Gastrocnemius medialis (tissue), 4 donors: Measurements from ENCODE around the gene ACAN. TPM values are rescaled to one million over a fixed set of nuclear protein-coding genes. Genes with fewer than 3 reads are reported as not detected.

Source experiments
- ATAC-seq, 2 donors: fragments of 150-250 bp; one replicate each; pipeline ENCODE4 v1.9.1; 2016
- DNase-seq, 2 donors: peaks; one replicate each; pipeline ENCODE4 v3.0.0-alpha.2; 2019
- H3K27ac ChIP-seq, 4 donors: fragments of 200-600 bp; sonication (generic); 1 replicate in 1 of 4; 2 replicates in 3 of 4; pipeline ENCODE4 v1.5.1; 2016 to 2018; ENCODE audit warnings: mild to moderate bottlenecking in 2 of 4, moderate library complexity in 1 of 4
- H3K27me3 ChIP-seq, 3 donors: fragments of 200-600 bp; sonication (generic) in 2 of 3; 1 replicate in 1 of 3; 2 replicates in 2 of 3; pipeline versions ENCODE4 v1.5.1 to v1.6.0; 2016 to 2019; ENCODE audit warnings: mild to moderate bottlenecking in 1 of 3, moderate library complexity in 1 of 3
- H3K36me3 ChIP-seq, 2 donors: fragments of 200-600 bp; sonication (generic) in 1 of 2; one replicate each; pipeline ENCODE4 v1.5.1; 2017 to 2018
- H3K4me1 ChIP-seq, 2 donors: fragments of 200-600 bp; sonication (generic) in 1 of 2; one replicate each; pipeline ENCODE4 v1.5.1; 2016 to 2017; ENCODE audit warnings: mild to moderate bottlenecking in 2 of 2
- H3K4me3 ChIP-seq, 4 donors: fragments of 200-600 bp; sonication (generic) in 3 of 4; 1 replicate in 1 of 4; 2 replicates in 3 of 4; pipeline ENCODE4 v1.5.1; 2016 to 2019; ENCODE audit warnings: mild to moderate bottlenecking in 2 of 4
- H3K9me3 ChIP-seq, 3 donors: fragments of 200-600 bp; sonication (generic) in 2 of 3; 1 replicate in 1 of 3; 2 replicates in 2 of 3; pipeline ENCODE4 v1.5.1; 2016 to 2019
- POLR2A ChIP-seq, 2 donors: fragments of 450-650 bp; IDR thresholded peaks; one replicate each; pipeline ENCODE4 v1.6.1; 2017; ENCODE audit warnings: antibody characterized with exemption in 2 of 2, mild to moderate bottlenecking in 2 of 2, moderate library complexity in 2 of 2
- in situ Hi-C, 4 donors: fragments of 200-750 bp; cut with MboI; loops; one replicate each; pipeline versions ENCODE4 v1.15.0 to v1.8.0; 2017; ENCODE audit warnings: low sequenced_read_pairs in 4 of 4
- intact Hi-C: fragments of 100-400 bp; cut with DNase I; formaldehyde crosslinking; loops from one replicate; pipeline ENCODE4 v1.15.1; 2023; ENCODE audit warnings: low total_unique reads
- total RNA-seq, 4 donors: library from RNA; depleted of rRNA; stranded (reverse); fragments of >200 nt; gene quantifications; one replicate each; pipeline versions ENCODE4 v1.1.0 to v1.2.3, GENCODE V29; 2016
- TF ChIP-seq, protein P1 (sequence below), 5 experiments: fragments of 450-650 bp in 3 of 5; fragments of 200-600 bp in 2 of 5; sonication (generic) in 2 of 5; IDR thresholded peaks in 4 of 5; conservative IDR thresholded peaks in 1 of 5; 1 replicate in 4 of 5; 2 replicates in 1 of 5; pipeline ENCODE4 v1.5.1; 2016 to 2019; ENCODE audit warnings: antibody characterized with exemption in 5 of 5, mild to moderate bottlenecking in 3 of 5, moderate library complexity in 3 of 5

Gene ACAN
- total RNA-seq, 4 donors from 2014 or later = 0.04 to 1.7 TPM; not detected in 2

DNA sequence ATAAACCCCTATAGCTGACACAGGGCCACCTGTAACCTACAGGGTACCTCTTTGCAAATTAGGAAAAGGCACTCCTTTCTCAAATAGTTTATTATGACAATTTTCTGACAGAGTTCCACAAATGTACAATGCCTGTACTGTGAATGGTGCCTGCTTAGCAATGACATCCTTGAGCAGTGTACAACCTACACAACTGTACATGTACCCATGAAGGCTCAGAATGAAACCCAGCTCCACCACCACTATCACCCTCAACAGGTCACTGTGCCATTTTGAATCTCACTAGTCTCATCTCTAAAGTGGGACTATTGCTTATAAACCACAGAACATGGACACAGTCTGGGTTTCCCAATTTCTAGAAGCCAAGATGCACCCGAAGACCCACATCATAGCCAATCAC lies 102.9 kb downstream of the ACAN start:
- Histone ChIP-seq H3K4me3 (no peak overlapping the region), H3K27me3 (no peaks in the 10 kb centered on the region), H3K27ac (peak overlapping the region; percentile 92 to 99 (median 97)), H3K4me1 (peaks cover 60 to 63% of the 10 kb centered on the region in 2 donors), H3K9me3 (no peaks in the 10 kb centered on the region), H3K36me3 (peaks cover 0 to 99% of the 10 kb centered on the region in 2 donors)
- TF ChIP-seq, protein P1, sequence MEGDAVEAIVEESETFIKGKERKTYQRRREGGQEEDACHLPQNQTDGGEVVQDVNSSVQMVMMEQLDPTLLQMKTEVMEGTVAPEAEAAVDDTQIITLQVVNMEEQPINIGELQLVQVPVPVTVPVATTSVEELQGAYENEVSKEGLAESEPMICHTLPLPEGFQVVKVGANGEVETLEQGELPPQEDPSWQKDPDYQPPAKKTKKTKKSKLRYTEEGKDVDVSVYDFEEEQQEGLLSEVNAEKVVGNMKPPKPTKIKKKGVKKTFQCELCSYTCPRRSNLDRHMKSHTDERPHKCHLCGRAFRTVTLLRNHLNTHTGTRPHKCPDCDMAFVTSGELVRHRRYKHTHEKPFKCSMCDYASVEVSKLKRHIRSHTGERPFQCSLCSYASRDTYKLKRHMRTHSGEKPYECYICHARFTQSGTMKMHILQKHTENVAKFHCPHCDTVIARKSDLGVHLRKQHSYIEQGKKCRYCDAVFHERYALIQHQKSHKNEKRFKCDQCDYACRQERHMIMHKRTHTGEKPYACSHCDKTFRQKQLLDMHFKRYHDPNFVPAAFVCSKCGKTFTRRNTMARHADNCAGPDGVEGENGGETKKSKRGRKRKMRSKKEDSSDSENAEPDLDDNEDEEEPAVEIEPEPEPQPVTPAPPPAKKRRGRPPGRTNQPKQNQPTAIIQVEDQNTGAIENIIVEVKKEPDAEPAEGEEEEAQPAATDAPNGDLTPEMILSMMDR (IDR thresholded peaks at IDR 0.05 in 4 of 5, conservative IDR thresholded peaks at IDR 0.05 in 1 of 5) = no peak
- no peak for TF ChIP-seq POLR2A (IDR thresholded peaks at IDR 0.05)
- in situ Hi-C loops = loop anchor here in 3 of 4 donors (10.0 to 25.0 kb wide), 3 partner anchors 109 to 259 kb away; no protein-coding TSS in a partner anchor
- intact Hi-C loops = loop anchor here (5.0 kb wide), 1 partner anchor 426 kb away; the partner anchor contains the start of gene POLG
- DNase-seq = no peak
- no peak for ATAC-seq

DNA sequence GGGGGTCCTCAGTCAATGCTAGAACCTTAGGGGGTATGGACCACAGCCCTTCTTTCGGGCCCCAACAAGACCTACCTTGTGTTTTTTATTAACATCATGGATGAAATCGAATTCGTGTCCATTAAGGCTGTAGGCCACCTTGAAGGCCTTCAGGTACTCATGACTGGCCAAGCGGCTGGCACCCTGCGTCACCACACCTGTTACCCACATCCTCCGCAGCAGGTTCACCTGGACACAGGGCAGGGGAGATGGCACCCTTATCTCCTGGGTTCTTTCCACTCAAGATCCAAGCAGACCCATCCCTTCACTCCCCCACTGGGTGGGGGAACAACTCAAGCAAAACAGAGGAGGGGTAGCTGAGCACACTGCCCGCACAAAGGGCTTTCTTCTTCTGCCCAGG lies 103.3 kb downstream of the ACAN start:
- Histone ChIP-seq H3K27me3 (no peaks in the 10 kb centered on the region), H3K27ac (peak overlapping the region; percentile 92 to 99 (median 97)), H3K4me3 (no peak overlapping the region), H3K4me1 (peaks cover 63 to 64% of the 10 kb centered on the region in 2 donors), H3K36me3 (peaks cover 0 to 95% of the 10 kb centered on the region in 2 donors), H3K9me3 (no peaks in the 10 kb centered on the region)
- TF ChIP-seq, protein P1 (IDR thresholded peaks at IDR 0.05 in 4 of 5, conservative IDR thresholded peaks at IDR 0.05 in 1 of 5) = no peak
- TF ChIP-seq POLR2A (IDR thresholded peaks at IDR 0.05) = no peak
- in situ Hi-C loops = loop anchor here in 3 of 4 donors (10.0 to 25.0 kb wide), 3 partner anchors 108 to 258 kb away; no protein-coding TSS in a partner anchor
- ATAC-seq (no peak), DNase-seq (no peak)
- intact Hi-C loops = loop anchor here (5.0 kb wide), 1 partner anchor 426 kb away; the partner anchor contains the start of gene POLG

GRCh38 chr15:88907111-88907510 lies 103.9 kb downstream of the ACAN start:
- Histone ChIP-seq H3K4me1 (peaks cover 60 to 63% of the 10 kb centered on the region in 2 donors), H3K36me3 (peaks cover 0 to 90% of the 10 kb centered on the region in 2 donors), H3K27ac (peak overlapping the region; percentile 92 to 99 (median 97)), H3K4me3 (peak overlapping the region in 1 of 4 donors; percentile 6), H3K27me3 (no peaks in the 10 kb centered on the region), H3K9me3 (no peaks in the 10 kb centered on the region)
- intact Hi-C loops (loop anchor here (5.0 kb wide), 1 partner anchor 425 kb away; the partner anchor contains the start of gene POLG), in situ Hi-C loops (loop anchor here in 3 of 4 donors (10.0 to 25.0 kb wide), 3 partner anchors 108 to 258 kb away; no protein-coding TSS in a partner anchor)
- DNase-seq = no peak
- no peak for TF ChIP-seq POLR2A (IDR thresholded peaks at IDR 0.05)
- TF ChIP-seq, protein P1 (IDR thresholded peaks at IDR 0.05 in 4 of 5, conservative IDR thresholded peaks at IDR 0.05 in 1 of 5) = no peak
- ATAC-seq = no peak

GRCh38 chr15:88908123-88908522 lies 104.9 kb downstream of the ACAN start:
- intact Hi-C loops = loop anchor here (5.0 kb wide), 1 partner anchor 424 kb away; the partner anchor contains the start of gene POLG
- no peaks in the 10 kb centered on the region for H3K27me3 ChIP-seq
- H3K9me3 ChIP-seq = no peaks in the 10 kb centered on the region
- peaks cover 0 to 80% of the 10 kb centered on the region in 2 donors for H3K36me3 ChIP-seq
- TF ChIP-seq, protein P1 (IDR thresholded peaks at IDR 0.05 in 4 of 5, conservative IDR thresholded peaks at IDR 0.05 in 1 of 5) = no peak
- no peak for TF ChIP-seq POLR2A (IDR thresholded peaks at IDR 0.05)
- in situ Hi-C loops = loop anchor here in 3 of 4 donors (10.0 to 25.0 kb wide), 3 partner anchors 107 to 257 kb away; no protein-coding TSS in a partner anchor
- DNase-seq (no peak), ATAC-seq (no peak)
- H3K27ac ChIP-seq = peak overlapping the region; percentile 92 to 99 (median 97)
- H3K4me1 ChIP-seq = peaks cover 60 to 63% of the 10 kb centered on the region in 2 donors
- peak overlapping the region; percentile 6 to 92 (median 76) for H3K4me3 ChIP-seq
